ENCODE data around the gene PATJ. TPM values are rescaled to one million over a fixed set of nuclear protein-coding genes. Genes with fewer than 3 reads are reported as not detected.

Gene PATJ
- total and polyA plus RNA-seq, 2 donors (not counting 1 experiment from before 2014, with no cell fraction given) = 8.0 to 45.3 TPM

- H2AFZ ChIP-seq (ENCODE audit: insufficient read depth, low read depth, low read length, poor library complexity, severe bottlenecking) = no peak overlapping the region
- Mint-ChIP-seq H3K4me3 (no peak overlapping the region), H3K9me3 (ENCODE audit: insufficient read depth) (no peaks in the 10 kb centered on the region), H3K27ac (no peak overlapping the region), H3K4me1 (no peaks in the 10 kb centered on the region), H3K27me3 (no peaks in the 10 kb centered on the region)
- intact Hi-C loops (cut with micrococcal nuclease) = no loop called here
- WGBS (ENCODE audit: insufficient coverage) = no CpG with 5 or more reads among the region's 2 CpGs
- ATAC-seq (ENCODE audit: low read depth) (no peak), DNase-seq (no peak)
- ChIA-PET CTCF (interaction anchor here (0.7 kb wide), 1 partner anchor 1946 kb away, joined by 3 read pairs; no protein-coding TSS in a partner anchor), POLR2A (no interaction called here)
- H4K20me1 ChIP-seq (ENCODE audit: control insufficient read depth, insufficient read depth, low read length, poor library complexity, severe bottlenecking) = no peaks in the 10 kb centered on the region
- H3K36me3 ChIP-seq (replicated peaks in 1 of 2; ENCODE audit: control extremely low read depth in 1 of 2, control insufficient read depth in 1 of 2, extremely low read depth in 1 of 2, insufficient read depth in 2 of 2, low read length in 1 of 2) = no peaks in the 10 kb centered on the region
- H3K4me2 ChIP-seq (replicated peaks; ENCODE audit: low read depth, low read length, poor library complexity, severe bottlenecking) = no peak overlapping the region
- H3K4me3 ChIP-seq (ENCODE audit: control extremely low read depth in 1 of 5, extremely low read depth in 1 of 5, insufficient read depth in 1 of 5, low read depth in 2 of 5, low read length in 4 of 5) = no peak overlapping the region
- H3K27ac ChIP-seq (ENCODE audit: low read length in 2 of 2) = no peak overlapping the region
- H3K79me2 ChIP-seq (ENCODE audit: control insufficient read depth, insufficient read depth, low read length) = no peaks in the 10 kb centered on the region
- H3K4me1 ChIP-seq (ENCODE audit: control insufficient read depth in 2 of 2, insufficient read depth in 2 of 2, low read length in 2 of 2) = no peaks in the 10 kb centered on the region
- no peaks in the 10 kb centered on the region for H3K9me3 ChIP-seq (ENCODE audit: control extremely low read depth in 1 of 3, control insufficient read depth in 2 of 3, insufficient read depth in 1 of 3, low read length in 2 of 3)
- TF ChIP-seq EZH2 (IDR thresholded peaks at IDR 0.05; ENCODE audit: borderline replicate concordance, insufficient read depth, low read depth, low read length, poor library complexity, severe bottlenecking) (no peak), CTCF (IDR thresholded peaks at IDR 0.05) (no peak)
- H3K27me3 ChIP-seq (replicated peaks in 1 of 4; ENCODE audit: control extremely low read depth in 1 of 4, control insufficient read depth in 3 of 4, insufficient read depth in 4 of 4, low read length in 3 of 4) = no peaks in the 10 kb centered on the region
- H3K9ac ChIP-seq (ENCODE audit: low read length) = no peak overlapping the region
Observed at GRCh38 chr1:61842863-61843514, 100.7 kb downstream of the PATJ start.

GRCh38 chr1:61844006-61844405, 101.7 kb downstream of the PATJ start:
- intact Hi-C loops (cut with micrococcal nuclease) = no loop called here
- CTCF ChIA-PET = interaction anchor here (1.4 kb wide), 1 partner anchor 10 kb away, joined by 4 read pairs; no protein-coding TSS in a partner anchor

More at GRCh38 chr1:61844006-61844405, 101.7 kb downstream of the PATJ start:
- Mint-ChIP-seq H3K27ac (no peak overlapping the region), H3K27me3 (no peaks in the 10 kb centered on the region), H3K4me3 (no peak overlapping the region), H3K4me1 (no peaks in the 10 kb centered on the region), H3K9me3 (ENCODE audit: insufficient read depth) (no peaks in the 10 kb centered on the region)
- Histone ChIP-seq H3K79me2 (ENCODE audit: control insufficient read depth, insufficient read depth, low read length) (no peaks in the 10 kb centered on the region), H3K4me3 (ENCODE audit: control extremely low read depth in 1 of 5, extremely low read depth in 1 of 5, insufficient read depth in 1 of 5, low read depth in 2 of 5, low read length in 4 of 5) (no peak overlapping the region), H3K36me3 (replicated peaks in 1 of 2; ENCODE audit: control extremely low read depth in 1 of 2, control insufficient read depth in 1 of 2, extremely low read depth in 1 of 2, insufficient read depth in 2 of 2, low read length in 1 of 2) (no peaks in the 10 kb centered on the region), H3K27ac (ENCODE audit: low read length in 2 of 2) (no peak overlapping the region), H3K4me2 (replicated peaks; ENCODE audit: low read depth, low read length, poor library complexity, severe bottlenecking) (no peak overlapping the region), H3K4me1 (ENCODE audit: control insufficient read depth in 2 of 2, insufficient read depth in 2 of 2, low read length in 2 of 2) (no peaks in the 10 kb centered on the region), H3K27me3 (replicated peaks in 1 of 4; ENCODE audit: control extremely low read depth in 1 of 4, control insufficient read depth in 3 of 4, insufficient read depth in 4 of 4, low read length in 3 of 4) (no peaks in the 10 kb centered on the region), H3K9me3 (ENCODE audit: control extremely low read depth in 1 of 3, control insufficient read depth in 2 of 3, insufficient read depth in 1 of 3, low read length in 2 of 3) (no peaks in the 10 kb centered on the region), H2AFZ (ENCODE audit: insufficient read depth, low read depth, low read length, poor library complexity, severe bottlenecking) (no peak overlapping the region), H4K20me1 (ENCODE audit: control insufficient read depth, insufficient read depth, low read length, poor library complexity, severe bottlenecking) (no peaks in the 10 kb centered on the region), H3K9ac (ENCODE audit: low read length) (no peak overlapping the region)
- POLR2A ChIA-PET = no interaction called here
- TF ChIP-seq EZH2 (IDR thresholded peaks at IDR 0.05; ENCODE audit: borderline replicate concordance, insufficient read depth, low read depth, low read length, poor library complexity, severe bottlenecking) = no peak
- TF ChIP-seq CTCF (IDR thresholded peaks at IDR 0.05) = no peak
- DNase-seq (no peak), ATAC-seq (ENCODE audit: low read depth) (no peak)
- WGBS (ENCODE audit: insufficient coverage) = no CpG with 5 or more reads among the region's 1 CpG
